AG08395 (cell line): ENCODE results near the gene TIMP4.

Experiments used
- DNase-seq: peaks from one replicate; pipeline ENCODE4 v3.0.0; 2012; ENCODE audit warnings: mixed read lengths, low spot score

TIMP4 gene

DNA sequence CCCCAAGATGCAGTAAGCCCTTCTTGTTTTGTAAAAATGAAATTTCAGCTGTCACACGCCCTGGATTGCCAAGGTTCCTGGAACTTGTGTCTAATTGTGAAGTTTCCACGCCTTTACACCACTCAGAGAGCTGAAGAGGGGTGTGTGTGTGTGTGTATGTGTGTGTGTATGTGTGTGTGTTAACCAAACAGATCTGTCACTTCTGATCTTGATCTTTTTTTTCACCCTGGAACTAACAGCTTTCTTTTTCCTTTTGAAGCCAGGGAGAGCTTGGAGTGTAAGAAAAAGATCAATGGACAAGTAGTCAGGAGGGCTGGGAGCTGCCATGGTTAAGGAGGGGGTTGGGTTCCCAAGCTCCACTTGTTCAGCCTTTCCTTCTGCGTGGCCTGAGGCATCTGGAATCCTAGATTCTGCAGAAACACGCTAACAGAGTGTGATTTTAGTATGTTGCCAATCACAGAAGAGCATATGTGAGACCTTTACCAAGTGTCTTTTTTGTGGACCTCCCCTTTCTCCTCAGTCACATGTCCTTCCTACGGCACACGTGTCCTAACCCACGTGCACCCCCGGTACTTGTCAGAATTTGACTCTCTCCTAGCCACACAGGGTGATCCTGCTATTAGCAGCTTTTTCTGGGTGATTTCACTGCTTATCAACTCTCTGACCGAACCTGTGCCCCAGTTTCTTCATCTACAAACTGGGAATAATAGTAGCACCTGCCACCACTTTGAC lies 11.5 kb downstream of the TIMP4 start:
- DNase-seq: no peak

DNA sequence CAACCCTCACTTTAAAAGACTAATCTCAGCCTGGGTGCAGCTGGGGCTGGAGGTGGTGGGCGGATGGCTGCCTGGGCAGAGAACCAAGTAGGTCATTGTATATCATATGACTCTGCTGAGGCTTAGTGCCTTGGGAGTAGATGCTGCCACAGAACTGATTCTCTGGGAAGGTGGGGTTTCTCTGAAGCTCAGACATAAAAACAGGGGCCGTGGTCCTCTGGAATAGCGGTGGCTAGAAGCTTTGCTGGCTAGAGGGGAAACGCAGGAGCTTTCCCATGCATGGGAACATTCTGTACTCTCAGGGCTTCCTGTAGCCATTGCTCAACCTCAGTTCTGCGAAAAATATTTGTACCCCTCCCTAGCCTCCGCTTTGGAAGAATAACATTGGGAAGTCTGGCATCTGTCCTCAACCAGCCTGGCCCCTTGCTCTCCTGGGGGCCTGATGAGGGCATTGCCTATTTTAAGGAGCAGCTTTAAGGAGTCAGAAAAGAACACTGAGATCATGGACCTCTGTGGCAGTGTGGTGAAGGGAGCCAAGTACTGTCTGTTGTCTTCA lies 14.7 kb downstream of the TIMP4 start:
- DNase-seq: peak; percentile 15

DNA sequence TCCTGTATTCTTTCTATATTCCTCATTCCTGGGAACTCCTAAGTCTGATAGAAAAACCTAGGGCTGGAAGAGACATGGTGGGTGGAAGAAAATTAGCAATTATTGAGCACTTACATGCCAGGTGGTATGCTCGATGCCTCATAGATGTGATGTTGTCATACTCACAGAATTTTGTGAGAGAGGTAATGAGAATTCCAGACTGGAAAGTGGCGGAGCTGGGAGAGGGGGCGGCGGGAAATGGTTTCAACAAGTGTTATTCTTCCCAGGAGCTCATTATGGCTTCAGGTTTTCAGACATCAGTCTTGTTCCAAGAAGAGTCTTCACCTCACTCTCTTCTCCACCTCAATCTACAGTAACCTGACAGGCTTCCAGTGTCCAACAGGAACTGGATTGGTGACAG lies 16.2 kb downstream of the TIMP4 start:
- no peak for DNase-seq

DNA sequence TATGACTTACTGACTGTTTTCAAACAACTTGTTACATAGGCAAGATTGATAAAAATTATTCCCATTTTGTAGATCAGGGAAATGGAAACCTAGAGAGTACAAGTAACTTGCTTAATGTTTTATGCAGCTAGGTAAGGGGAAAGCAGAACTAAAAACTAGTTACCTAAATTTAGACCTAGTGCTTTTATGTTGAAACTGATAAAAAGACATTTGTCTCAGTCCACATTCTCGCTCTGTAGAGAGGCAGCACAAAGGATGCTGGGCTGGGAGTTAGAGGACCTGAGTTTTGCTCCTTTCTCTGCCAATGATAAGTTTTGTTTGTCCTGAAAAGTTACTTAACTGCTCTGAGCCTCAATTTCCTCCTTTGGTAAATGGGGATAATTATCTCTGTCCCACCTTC lies 17.4 kb downstream of the TIMP4 start:
- no peak for DNase-seq

DNA sequence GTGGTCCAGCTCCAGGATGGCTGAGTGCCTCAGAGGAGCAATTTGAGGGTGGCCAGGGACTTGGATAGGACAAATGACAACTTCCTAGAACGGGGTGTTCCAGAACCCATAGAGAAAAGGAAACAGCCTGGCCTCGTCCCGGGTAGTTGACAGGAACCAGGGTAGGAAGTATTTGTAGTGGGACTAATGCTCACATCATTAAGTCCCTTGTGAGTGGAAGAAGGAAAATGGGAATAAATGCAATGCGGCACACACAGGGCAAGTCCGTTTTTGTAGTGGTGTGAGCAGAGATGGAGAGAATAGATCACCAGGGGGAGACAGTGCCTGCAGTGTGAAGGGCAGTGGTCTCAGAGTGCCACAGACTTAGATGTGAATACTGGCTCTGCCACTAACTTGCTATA lies 19.6 kb downstream of the TIMP4 start:
- peak; percentile 56 for DNase-seq

DNA sequence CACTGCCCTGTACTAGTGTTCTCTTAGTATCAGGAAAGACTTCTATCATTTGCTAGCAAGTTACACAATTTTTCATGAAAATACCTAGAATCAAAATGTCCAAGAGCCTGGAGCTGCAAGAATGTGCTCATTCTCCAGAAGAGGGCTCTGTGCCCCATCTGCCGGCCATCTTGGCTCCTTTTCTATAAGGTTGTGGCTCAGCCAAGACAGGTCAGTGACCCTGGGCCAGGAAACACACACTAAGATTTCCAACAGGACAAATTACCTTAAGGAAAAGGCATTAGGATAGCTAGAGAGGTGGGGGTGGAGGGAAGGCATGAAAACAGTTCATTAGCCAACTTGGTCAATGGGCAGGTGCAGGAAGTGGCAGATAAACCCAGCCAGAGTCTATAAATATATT lies 20.7 kb downstream of the TIMP4 start:
- DNase-seq: peak; percentile 35

DNA sequence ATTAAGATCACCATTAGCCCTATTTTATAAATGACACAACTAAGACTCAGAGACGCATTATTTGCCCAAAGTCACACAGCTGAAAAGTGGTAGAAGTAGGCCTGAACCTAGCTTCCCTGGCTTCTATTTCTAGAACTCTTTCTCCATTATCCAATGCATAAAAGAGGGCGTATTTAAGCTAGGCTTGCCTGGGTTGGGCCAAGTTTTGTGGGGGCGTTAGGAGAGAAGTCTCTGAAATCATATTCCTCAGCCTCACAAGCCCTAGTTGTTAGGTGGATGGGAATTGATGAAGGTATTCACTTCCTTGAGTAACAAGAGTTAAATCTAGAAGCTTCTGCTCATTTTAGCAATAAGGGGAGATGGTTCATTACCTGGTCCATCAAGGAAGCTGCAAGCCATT lies 22.3 kb downstream of the TIMP4 start:
- no peak for DNase-seq

DNA sequence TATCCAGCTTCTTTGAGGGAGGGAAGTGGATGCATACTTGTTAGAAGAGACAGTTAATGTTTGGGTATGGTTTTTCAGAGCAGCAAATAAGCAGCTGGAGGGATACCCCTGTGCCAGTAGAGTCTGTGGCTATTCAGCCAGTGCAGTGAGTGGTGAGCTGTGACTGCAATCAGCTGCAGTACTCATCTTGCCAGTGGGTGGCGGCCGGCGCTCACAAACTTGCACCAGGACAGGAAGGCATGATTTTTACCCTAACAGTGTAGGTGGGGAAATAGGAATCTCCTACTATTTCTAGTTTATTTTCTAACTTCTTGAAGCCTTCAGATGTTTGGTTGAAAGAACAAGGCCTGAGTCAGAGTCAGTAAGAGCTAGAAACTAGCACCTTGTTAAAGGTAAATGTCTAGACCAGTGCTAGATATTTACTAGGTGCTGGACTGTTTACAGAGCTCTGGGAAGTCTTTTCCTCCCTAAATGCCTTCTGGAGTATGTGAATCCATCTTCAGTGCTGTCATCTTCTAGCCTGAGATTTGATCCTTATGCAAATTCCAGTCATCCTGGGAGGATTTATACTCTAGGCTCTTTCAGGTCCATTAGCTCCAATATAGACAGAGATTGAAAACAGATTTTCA lies 23.6 kb downstream of the TIMP4 start:
- peak; percentile 74 for DNase-seq

DNA sequence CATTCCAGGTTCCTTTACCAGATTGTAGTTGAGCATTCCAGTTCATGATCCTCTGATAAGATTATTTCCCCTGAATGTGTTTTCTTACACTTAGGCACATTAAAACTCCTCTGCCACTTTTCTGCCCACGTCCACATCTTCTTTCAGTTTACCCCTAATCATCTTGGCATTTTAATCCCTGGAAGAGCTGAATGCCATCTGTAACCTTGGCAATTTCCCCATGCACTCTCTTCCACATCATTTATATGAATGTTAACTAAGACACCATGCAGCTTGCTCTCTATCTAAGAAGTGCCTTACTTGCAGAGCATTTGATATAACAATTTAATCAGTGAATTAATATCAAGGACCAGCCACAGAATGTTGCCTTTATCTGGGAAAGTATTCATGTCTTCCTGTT lies 25.8 kb downstream of the TIMP4 start:
- no peak for DNase-seq

DNA sequence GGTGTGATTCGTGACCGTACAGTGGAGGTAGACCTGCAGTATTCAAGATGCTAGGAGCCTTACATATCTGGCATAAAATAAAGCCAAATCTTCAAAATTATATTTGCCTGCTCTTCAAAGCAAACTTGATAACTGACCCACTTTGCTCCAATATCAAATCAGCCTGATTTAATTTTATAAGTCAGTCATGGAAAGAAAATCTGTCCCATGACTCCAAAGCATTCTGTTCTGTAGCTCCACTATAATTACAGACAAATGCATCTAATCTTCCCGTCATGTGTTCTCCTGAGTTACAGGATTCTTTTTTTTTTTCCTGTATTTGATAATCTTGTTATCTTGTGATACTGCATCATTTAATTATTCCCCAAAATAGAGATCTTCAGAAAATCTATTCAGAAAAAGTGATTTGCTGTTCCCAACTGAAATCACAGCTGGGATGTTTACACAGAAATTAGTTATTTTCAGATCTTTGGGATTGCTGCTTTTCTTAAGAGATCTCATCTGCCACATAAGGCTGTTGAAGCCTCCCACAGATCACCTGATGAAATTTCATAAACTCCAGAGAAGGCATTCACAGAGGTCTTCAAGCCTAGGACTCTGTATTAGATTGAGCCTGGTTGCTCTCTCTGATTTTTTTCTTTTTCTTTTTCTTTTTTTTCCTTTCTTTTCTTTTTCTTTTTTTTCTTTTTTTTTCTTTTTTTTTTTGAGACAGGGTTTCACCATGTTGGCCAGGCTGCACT lies 27.2 kb downstream of the TIMP4 start:
- DNase-seq: no peak

DNA sequence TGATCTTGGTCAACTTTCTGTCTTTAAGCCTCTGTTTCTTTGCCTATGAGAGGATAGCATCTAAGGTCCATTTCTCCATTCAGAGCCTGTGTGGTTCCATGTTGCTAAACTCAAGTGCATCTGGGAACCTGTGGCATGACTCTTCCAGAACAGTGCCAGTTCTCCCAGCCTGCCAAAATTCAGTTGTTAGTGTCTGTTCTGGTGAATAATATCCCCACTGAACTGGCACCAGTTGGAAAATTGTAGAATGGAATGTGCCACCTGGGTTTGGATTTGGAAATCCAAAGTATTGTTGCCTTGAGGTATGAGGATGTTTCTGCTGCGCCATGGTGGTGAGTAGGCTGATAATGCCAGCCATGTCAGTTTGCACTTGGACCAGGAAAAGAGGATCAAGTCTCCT lies 31.3 kb downstream of the TIMP4 start:
- no peak for DNase-seq

DNA sequence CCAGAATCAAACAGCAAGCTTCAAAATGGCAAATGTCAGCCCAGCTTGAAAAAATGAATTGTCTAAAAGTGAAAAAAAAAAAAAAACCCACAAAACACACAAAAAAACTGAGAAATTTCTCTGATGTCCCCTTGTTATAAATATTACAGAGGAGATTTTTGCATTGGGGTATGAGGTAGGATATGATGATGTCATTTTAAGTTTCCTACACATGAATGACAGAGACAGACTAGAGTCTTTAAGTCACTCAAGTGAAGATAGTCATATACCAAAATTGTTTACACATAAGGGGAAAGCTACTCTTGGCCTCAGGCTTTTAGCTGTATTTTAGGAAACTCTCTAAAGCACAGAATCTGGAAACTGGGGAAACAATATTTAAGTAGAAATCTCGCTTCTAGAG lies 32.9 kb downstream of the TIMP4 start:
- no peak for DNase-seq

DNA sequence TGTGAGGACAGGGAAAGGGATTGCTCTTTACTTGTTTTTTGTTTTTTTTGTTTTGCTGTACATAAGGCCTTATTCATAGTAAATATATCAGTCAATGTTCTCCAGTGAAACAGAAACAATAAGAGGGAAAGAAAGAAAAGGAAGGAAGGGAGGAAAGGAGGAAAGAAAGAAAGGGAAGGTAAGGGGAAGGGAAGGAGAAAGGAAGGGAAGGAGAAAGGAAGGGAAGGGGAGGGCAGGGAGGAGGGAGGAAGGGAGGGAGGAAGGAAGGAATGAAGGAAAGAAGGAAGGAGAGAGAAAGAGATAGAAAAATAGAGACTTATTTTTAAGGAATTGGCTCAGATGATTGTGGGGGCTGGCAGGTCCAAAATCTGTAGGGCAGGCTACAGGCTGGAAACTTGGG lies 37.2 kb downstream of the TIMP4 start:
- DNase-seq: no peak

DNA sequence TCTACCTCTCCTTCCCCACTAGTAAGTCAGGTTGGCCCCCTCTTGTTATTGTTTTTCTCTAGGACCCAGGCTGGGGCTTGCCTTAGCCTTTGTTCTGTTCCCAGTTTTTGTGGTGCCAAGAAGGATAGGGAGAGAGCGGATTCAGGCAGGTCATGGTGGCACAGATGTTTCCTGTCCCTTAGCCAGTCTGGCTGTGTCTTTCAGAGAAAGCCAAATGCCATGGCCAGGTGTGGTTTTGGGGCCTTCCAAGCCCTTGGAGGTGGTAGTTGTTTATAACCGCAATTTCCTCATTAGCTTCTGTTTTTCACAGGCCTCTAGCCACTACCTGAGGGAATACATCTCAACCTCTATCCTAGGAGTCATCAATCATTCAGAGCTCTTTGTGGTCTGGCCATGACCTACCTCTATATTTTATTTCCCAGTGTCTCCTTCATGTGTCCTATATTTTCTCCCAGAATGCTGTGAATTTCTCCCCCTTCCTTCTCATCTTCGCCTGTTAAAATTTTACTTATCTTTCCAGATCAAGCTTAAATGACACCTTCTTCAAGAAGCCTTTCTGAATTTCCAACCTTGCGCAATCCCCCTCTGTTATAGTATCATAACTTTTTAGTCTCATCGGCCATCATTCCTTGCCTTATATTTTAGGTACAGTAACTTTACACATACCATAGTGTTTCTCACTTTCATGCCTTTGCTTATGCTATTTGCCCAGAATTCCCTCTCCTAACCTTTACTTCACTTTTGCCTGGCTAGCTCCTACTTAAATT lies 38.2 kb downstream of the TIMP4 start:
- no peak for DNase-seq

DNA sequence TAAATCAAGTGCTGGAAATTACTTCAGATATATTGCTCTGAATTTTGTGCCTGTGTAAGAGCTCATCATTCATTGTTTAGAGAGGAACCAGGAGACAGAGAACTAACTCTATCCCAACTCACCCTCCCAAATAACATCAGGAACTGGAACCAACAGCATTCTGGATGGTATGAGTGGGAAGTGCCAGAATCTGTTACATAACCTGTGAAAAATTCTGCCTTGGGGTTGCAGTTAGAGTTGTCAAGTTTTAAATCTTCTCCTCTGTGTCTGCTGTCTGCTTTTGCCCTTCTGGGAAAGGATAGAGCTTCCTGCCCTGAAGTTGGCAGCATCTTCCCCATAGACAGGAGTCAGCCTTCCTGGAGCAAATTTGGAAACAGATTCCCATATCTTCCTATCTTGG lies 41.2 kb downstream of the TIMP4 start:
- DNase-seq: no peak

DNA sequence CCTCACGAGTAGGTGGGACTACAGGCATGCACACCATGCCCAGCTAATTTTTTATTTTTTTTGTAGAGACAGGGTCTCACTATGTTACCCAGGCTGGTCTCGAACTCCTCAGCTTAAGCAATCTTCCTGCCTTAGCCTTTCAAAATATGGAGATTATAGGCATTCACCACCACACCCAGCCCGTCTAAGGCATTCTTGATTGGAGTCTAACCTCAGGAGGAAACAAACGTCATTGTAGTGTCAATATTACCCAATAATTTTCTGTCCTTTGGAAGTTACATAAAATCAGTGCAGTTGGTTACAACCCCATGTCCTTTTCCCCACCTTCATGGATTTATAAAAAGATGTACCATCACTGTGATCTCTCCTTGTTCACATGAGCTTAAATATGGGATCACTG lies 41.8 kb downstream of the TIMP4 start:
- no peak for DNase-seq

DNA sequence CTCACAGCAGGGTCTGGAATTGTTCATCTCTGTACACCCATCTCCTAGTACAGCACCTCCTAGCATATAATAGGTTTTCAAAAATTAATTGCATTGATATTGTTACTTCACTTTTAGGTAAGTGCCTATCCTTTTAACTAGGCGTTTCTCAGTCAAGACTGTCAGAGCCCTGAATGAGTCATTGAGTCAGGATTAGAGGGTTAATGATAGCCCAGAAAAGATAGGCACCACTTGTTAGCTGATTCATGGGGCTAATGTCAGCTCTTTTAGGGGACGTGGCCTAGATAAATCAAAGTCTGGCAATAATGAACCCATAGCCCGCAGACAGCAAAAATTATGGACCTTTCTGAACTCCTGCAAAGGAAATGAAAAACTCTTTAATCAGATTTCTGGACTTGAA lies 42.9 kb downstream of the TIMP4 start:
- DNase-seq: no peak

DNA sequence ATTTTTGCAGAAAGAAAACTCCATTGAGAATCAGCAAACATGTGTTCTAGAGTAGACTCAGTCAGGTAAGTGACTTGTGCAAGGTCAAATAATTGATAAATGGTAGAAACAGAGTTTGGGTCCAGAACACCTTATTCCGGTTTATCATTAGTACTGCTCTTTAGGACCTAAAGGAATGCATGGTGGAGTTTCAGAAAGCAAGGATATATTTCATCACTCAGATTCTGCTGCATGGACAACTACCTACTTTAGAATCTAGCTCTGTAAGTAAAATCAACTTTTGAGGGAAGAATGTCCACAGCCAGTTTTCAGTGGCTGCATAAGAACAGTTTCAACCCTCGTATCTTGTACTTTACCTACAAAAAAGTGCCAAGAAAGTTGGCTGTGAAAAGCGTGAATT lies 43.6 kb downstream of the TIMP4 start:
- no peak for DNase-seq

DNA sequence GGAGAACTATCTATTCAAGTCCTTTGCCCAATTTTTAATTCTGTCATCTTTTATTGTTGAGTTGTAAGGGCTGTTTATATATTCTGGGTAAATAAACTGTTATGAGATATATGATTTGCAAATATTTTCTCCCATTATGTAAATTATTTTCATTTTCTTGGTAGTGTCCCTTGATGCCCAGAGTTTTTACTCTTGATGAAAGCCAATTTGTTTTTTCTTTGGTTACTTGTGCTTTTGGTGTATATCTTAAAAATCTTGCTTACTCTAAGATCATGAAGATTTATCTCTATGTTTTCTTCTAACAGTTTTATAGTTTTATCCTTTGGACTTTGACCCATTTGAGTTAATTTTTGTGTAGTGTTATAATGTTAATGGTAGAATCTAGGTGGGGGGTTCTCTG lies 44.5 kb downstream of the TIMP4 start:
- no peak for DNase-seq

DNA sequence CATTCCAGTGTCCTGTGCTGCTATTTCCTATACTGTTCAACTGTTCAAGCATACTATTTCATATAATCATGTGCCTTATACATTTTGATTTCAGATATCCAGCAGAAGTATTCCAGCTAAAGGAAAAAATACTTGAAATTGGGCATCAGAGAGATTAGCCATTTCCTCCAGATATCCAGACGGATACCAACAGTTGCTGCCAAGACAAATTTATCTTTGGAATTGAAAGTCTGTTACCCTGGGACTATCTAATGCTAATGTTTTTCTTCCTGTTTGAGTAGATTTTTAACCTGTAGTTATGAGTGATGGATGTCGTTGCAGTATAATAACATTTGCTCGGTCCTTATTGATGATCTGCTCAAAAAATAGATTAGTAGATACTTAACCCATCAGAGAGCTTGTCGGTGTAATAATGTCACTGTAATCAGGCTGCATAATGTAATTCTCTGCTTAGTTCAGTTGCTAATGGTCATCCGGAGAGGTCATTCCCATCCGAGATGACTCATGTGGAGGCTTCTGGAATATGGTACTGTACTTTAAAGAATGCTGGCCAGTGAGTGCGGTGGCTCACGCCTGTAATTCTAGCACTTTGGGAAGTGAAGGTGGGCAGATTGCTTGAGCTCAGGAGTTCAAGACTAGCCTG lies 51.5 kb downstream of the TIMP4 start:
- DNase-seq: no peak
